HG03469 (cell line): Measurements from ENCODE around the gene RTCA.
"Not testable (repeated sequence)": the region's sequence is repeated elsewhere in the genome, so short reads cannot be mapped to it uniquely, and the experiment has no call there.

Experiments used
- ATAC-seq: cut with Tn5 transposase; IDR thresholded peaks from one replicate; pipeline ENCODE4 v1.9.1; 2021; ENCODE audit warnings: mild to moderate bottlenecking, moderate library complexity, moderate number of reproducible peaks; ENCODE audit not compliant: unreplicated experiment

RTCA gene

DNA sequence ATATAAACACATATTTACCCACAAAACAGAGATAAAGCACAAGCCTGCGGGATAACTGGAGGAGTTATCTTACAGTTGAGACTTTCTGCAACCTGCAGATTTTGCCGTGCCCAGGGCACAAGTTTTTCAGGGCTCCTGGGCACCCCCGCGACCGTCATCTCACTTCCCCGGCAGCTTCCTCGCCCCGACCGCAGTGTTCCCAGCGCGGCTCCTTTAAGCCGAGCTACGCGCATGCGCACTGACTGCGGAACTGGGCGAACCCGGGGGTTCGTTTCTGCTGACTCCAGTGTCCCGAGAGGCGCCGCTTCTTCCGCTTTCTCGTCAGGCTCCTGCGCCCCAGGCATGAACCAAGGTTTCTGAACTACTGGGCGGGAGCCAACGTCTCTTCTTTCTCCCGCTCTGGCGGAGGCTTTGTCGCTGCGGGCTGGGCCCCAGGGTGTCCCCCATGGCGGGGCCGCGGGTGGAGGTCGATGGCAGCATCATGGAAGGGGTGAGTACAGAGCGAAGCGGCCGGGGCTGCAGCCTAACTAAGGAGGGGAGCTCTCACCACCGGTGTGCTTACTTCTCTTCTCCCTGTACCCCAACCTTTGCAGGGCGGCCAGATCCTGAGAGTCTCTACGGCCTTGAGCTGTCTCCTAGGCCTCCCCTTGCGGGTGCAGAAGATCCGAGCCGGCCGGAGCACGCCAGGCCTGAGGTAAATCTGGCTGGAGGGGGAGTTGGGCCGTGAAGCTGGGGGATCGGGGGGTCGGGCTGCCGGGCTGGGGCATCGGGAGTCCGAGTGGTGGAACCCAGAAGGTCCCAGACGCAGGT is at the start of gene RTCA:
RTCA (plus strand) TSS at position 286 of the 810 bp plus-strand sequence; CDS start at position 446, 160 bp downstream.
- ATAC-seq: peak; percentile 97

DNA sequence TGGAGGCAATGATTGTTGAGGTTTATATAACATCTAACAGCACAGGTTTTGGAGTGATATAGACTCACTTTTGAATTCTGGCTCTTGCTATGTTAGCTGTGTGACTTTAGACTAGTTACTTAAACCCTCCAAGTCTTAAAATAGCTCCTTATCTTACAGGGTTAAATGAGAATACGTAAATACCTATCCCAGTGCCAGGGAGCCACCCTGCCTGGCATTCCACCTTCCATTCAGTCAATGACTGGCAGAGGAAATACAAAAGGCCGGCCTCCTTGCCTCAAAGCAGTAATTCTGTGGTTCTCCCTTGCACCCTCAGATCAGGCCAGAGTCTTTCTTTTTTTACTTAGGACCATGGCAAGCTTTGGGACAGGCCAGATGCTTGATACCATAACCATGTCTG is 48.2 kb upstream of the RTCA start:
- ATAC-seq: no peak

DNA sequence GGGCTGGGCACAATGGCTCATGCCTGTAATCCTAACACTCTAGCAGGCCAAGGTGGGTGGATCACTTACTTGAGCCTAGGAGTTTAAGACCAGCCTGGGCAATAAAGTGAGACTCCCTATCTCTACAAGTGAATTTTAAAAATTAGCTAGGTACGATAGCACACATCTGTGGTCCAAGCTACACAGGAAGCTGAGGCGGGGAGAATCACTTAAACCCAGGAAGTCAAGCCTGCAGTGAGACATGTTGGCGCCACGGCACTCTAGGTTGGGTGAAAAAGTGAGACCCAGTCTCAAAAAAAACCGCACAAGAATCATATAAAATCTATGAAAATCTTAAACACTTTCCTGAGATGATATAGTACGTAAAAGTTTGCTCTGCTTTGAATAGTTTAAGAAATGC is 46.6 kb upstream of the RTCA start:
- no peak for ATAC-seq

DNA sequence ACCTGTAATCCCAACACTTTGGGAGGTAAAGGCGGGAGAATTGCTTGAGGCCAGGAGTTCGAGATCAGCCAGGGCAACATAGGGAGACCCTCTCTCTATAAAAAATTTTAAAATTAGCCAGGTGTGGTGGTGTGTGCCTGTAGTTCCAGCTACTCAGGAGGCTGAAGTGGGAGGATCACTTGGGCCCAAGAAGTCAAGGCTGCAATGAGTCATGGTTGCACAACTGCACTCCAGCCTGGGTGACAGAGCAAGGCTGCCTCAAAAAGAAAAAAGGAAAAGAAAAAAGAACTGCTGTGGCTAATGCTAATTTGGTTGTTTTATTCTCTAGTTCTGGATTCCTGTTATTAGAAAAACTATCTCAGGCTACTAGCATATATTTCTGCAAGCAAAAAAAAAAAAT is 46.1 kb upstream of the RTCA start:
- no peak for ATAC-seq

DNA sequence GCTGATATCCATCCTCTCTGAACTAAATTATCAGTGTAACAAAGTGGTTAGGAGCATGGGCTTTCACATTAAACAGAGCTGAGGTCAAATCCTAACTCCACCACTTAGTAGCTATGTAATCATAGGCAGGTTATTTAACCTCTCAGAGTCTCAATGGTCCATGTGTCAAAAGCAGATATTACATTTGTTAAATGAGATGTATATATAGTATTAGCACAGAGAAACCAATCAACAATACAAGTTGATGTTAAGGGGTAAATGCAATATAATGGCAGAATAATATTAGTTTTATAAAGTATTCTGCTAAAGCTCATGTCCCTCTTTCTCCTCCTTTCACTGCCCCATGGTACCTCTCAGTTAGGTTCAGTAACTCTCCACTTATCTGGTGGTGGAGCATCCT is 43.6 kb upstream of the RTCA start:
- no peak for ATAC-seq

DNA sequence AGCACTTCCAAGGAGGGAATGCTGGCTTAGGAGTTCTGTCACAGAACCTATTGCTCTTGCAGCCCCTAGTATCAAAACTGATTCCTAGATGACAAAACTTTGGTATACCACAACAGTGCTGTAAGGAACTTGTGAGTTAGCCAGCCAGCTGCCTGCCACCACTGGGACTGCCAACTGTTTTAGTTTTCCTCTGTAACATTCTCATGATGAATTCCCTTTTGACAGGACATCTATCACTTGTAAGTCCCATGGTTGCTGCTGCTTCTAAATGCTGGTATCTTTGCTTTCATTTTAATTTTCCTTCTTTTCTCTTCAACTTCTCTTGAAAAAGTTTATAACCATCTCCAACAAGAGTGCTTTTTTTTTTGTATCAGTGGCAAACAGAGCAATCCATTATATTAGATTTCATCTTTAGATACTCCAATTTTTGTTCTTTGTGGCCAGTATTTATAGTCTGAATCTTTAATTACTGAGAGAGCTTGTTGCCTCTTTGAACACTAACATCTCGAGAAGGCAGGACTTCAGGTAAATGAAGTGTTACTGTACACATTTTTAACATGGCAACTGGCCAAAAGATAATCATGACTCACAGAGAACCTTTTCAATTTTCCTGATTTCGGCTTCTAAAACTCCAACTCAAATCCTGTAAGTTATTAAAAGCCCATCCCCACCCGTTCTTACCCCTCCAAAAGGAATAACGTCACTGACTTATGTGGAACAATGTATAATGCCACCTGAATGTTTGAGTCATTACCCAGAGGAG is 36.2 kb upstream of the RTCA start:
- ATAC-seq: no peak

DNA sequence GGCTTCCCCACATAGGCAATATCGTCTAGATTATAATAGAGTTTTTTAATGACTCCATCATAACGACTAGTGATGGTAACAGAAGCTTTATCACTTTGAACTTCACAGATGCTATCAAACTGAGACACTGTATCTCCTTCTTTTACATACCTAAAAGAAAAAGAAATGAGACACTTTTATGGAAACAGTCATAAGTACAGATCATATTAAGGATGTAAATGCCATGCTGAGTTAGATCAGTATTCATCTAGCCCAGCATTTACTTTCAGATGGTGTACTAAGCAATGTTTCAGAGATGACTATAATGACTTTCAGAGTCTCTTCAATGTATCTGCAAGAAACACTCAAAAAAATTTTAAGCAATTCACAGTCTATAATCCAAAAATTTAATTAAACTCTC is 35.3 kb upstream of the RTCA start:
- ATAC-seq: no peak

DNA sequence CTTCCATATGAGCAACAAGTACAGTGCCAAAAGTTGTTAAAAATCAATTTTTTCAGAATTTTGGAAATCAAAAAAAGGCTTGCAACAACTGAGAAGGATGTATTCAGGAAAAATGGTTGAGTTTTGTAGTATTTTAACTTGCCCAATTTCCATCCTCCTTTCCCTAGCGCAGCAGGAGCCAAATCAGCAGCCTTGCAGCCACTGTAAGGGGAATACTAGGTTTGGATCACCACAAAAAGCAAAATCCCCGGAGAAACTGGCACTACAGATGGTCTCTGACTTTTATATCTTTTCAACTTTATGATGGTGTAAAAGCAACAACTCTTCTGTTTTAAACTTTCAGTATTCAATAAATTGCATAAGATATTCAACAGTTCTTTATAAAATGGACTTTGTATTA is 34.3 kb upstream of the RTCA start:
- no peak for ATAC-seq

DNA sequence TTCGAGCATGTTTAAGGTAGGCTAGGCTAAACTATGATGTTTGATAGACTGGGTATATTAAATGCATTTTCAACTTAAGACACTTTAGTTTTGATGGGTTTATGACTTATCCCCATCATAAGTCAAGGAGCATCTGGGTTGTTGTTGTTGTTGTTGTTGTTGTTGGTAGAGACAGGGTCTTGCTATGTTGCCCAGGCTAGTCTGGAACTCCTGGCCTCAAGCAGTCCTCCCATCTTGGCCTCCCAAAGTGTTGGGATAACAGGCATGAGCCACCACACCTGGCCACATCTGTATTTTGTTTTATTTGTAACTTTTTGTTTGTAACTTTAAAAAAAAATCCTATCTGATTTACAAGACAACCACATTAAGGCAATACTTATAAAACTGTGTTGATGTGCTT is 33.9 kb upstream of the RTCA start:
- no peak for ATAC-seq

DNA sequence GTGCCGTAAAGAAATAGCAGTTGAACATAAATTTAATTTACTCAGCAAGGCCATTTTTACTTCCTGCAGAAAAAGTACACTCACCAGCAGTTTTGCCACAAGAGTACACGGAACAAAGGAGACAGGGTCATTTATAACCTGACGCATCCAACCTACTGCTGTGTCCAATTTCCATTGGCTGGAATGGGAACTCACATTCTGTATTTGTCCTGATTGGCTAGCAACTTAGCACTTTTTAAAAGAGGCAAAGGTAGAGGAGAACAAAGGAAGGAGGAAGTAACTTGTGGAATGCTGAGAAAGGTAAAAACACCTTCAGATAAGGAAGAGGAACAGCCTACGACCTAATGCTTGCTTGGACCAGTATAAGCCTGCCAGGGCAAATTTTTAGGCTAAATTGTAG is 32.5 kb upstream of the RTCA start:
- ATAC-seq: not testable (repeated sequence)

DNA sequence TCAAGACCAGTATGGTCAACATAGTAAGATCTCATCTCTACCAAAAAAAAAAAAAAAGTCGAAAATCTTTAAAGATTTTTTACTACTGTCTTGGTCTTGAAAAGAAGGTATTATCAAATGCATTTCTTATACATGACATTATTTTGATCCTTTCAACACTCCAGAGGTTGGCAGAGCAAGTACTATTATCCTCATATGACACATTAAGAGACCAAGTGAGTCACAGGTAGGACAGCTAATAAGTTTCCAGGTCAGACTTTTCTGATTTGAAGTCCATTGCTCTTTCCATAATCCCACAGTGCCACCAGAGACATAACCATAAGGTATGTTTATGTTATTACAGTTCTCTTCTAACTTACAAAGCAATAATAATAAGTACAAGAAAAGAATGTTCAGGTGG is 31.6 kb upstream of the RTCA start:
- no peak for ATAC-seq

DNA sequence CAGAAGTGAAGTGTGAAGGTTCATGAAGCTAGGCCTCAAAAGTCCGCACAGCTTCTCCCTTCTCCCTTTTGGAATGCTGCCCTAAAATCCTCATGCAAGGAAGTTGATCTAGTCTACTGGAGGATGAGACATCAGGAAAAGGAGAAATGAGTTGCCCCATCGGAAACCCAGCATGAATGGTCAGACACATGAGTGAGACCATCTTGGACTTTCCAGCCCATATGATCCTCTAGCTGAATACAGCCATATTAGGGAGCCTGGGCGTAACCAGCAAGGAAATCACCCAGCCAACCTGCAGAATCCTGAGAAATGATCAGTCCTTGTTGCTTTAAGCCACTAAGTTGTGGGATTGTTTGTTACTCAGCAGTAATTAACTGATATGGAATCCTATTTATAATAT is 28.9 kb upstream of the RTCA start:
- no peak for ATAC-seq

DNA sequence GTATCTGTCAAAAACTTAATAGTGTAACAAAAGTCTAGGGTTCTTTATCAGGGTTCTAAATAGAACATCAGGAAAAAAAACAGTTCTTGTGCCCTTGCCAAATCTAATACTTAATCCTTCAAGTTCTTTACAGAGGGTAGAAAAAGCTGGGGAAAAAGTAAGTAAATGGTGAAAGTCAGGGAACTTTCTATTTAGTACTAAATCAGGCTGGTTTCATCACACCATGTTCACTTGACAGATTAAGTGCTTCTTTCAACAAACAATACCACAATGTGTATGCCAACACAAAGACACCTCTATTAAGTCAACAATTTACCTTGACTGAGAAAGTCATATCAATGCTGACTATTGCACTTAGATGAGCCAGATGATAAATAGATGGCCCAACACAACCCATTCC is 26.1 kb upstream of the RTCA start:
- ATAC-seq: no peak

DNA sequence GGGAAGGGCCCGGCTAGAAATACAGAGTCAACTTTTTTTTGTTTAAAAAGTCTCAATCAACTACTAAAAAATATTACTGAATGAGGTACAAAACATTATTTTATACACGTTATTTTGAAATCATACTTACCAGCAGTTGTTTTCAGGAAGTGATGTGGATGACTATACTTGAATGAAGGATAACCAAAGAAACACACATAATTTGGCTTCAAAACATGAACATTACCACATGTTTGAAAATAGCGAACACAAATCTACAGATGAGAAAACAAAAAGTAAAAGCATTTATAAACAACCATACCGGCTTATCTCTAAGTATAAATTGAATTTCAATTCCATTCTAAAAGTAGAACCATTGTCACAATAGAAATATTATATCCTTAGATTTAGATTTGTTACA is 25.4 kb upstream of the RTCA start:
- ATAC-seq: no peak

DNA sequence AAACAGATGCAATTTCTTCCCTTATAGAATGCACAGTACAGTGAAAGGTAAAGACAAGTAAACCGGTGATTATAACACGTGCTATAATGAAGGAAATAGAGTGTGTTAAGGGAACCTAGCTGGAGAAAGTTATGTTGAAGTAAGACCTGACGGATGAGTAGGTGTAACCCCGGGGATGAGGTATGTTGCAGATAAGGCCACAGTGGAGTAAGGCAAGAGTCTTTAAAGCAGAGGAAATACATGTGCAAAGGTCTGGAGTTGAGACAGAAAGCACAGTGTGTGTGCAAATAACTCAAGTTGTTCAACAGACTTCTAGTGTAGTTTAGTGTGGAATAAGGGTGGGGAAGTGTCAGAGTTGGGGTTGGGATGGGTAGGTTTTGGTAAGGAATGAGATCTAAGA is 19.3 kb upstream of the RTCA start:
- ATAC-seq: no peak

DNA sequence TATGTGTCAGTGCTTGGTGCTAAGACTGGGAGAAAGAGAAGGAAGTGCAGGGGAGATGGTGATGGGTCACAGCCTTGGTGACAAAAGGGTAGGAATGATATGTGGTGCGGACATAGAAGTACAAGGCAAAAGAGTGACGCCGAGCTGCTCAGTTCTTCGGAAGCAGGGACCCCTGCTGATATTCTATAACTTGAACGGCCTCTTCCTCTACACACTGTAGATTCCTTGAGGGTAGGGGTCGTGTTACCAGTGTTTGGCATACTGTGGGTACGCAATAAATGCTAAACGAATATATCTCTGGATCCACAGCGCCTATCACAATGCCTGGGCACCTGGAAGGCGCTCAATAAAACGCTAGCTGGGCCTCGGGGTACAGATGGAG is 16.9 kb upstream of the RTCA start:
- ATAC-seq: no peak

DNA sequence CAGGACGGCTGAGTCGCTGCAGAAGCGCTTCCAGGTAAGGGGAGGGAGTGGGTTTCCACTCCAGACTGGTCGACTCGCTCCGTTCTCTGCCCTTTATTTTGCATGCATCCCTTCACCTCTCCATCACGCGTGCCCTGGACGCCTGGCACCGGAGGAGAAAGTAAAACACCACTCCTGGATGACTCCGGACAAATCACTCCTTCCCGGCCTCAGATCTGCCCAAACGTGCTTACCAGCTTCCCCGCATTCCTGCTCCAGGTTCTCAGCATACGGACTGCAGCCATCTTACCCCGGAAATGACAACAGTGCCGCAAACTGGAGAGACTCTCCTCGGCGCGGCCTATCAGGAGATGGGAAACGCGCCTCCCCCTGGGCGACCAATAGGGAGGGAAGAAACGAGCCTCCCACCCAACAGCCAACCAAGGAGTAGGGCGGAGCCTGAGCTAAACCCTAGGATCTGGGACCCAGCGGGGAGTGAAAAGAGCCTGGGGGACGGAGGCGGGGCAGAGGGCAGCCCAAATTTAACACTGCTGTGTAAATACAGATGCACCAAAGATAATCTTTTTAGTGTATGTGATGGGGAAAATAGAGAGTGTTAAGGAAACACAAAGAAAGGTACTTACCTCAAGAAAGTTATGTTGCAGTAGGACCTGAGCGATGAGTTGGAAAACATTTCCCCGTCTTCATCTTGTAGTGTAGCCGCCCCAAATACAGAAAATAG is 16.3 kb upstream of the RTCA start, which contains the start of gene DBT:
DBT (minus strand) TSS at position 298 of the 721 bp plus-strand sequence; CDS start at position 284, 14 bp downstream.
- ATAC-seq: peak; percentile 100

DNA sequence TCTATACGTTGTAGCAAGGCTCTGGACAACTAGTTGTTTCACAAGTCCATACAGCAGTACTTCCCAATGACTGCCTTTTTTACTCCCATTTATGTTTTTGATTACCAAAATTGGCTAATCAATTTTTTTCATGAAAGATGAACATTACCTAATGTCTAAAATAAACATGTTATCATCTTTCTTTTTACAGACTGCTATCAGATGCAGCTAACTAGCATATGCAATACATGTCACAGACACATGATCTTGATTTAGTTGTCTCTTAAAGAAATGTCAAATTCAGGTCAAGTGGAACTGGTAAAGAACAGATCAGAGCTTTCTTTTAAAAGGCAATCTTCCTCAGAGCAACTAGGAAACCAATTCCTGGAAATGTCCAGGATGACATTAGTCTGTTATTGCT is 15.8 kb upstream of the RTCA start:
- ATAC-seq: no peak

DNA sequence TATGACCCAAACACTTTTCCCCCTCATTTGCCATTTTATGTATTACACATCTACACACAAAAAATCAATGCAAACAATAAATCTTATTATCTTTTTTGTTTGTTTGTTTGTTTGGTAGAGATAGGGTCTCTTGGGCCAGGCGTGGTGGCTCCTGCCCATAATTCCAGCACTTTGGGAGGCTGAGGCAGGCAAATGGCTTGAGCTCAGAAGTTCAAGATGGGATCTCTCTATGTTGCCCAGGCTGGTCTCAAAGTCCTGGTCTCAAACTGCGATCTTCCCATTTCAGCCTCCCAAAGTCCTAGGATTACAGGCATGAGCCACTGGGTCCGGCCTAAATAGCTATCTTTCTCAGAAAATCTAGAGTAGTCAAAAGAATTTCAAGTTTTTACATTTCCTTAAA is 15.2 kb upstream of the RTCA start:
- ATAC-seq: no peak

DNA sequence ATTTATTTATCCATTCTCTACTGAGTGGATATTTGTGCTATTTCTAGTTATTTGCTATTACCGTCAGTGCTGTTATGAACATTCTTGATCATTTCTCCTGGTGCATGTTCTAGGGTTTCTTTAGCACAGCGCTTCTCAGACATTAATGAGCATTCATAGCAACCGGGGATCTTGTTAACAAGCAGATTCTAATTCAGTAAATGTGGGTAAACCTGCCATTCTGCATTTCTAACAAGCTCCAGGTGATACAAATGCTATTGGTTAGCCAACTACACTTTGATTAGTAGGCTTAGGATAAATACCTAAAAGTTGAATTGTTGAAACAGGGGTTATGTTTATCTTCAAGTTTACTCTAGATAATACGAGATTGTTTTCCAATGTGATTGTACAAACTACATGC is 13.1 kb upstream of the RTCA start:
- ATAC-seq: no peak

DNA sequence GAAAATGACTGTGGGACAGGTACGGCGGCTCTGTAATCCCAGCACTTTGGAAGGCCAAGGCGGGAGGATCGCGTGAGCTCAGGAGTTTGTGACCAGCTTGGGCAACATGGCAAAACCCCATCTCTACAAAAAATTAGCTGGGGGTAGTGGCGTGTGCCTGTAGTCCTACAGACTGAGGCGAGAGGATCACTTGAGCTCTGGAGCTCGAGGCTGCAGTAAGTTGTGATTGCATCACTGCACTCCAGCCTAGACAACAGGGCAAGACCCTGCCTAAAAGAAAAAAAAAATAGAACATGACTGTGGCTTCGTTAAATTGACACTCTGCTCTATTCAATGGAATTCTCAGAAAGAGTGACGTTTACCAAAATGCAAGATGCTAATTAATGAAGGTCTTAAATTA is 12.5 kb upstream of the RTCA start:
- ATAC-seq: no peak

DNA sequence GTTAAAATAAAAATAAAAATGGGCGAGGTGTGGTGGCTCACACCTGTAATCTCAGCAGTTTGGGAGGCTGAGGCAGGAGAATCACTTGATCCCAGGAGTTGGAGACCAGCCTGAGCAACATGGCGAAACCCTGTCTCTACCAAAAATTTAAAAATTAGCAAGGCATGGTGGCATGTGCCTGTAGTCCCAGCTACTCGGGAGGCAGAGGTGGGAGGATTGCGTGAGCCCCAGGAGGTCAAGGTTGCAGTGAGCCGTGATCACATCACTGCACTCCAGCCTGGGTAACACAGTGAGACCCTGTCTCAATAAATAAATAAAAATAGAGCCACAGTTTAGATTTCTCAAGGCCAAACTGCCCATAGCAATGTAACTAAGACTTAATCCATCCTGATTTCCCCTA is 9.7 kb upstream of the RTCA start:
- not testable (repeated sequence) for ATAC-seq
